Suprapubic skin (tissue), 4 donors: Measurements from ENCODE around the gene MB21D2.

ENCODE experiments used
- POLR2A ChIP-seq, 2 donors: fragments of 450-650 bp; IDR thresholded peaks; one replicate each; pipeline ENCODE4 v1.6.1; 2017; ENCODE audit warnings: antibody characterized with exemption in 2 of 2, mild to moderate bottlenecking in 2 of 2, moderate library complexity in 2 of 2
- POLR2AphosphoS5 ChIP-seq, 3 donors: sonication (generic); formaldehyde crosslinking; IDR thresholded peaks; one replicate each; pipeline ENCODE4 v1.6.1; 2017; ENCODE audit warnings: antibody characterized with exemption in 3 of 3
- TF ChIP-seq, protein P1 (sequence below), 2 donors: fragments of 200-600 bp in 1 of 2; fragments of 450-650 bp in 1 of 2; sonication (generic) in 1 of 2; IDR thresholded peaks; one replicate each; pipeline ENCODE4 v1.5.1; 2016 to 2019; ENCODE audit warnings: antibody characterized with exemption in 2 of 2, mild to moderate bottlenecking in 1 of 2, moderate library complexity in 1 of 2

DNA sequence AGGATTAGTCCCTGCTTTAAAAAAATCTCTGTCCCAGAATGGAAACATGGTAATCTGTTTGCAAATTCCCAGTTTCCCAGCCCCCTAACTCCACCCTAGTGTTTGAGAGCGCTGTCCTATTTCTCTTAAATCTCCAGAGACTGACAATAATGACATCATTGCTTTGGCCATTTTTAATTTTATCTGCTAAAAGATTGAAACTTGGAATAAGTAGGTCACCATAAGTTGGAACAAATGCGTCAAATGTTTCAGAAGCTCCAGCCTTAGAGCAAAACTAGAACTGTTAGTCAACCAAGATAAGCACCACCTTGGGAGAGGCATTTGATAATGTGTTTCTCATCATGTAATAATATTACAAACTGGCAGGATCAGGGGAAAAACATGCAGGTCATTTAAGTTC is 25.7 kb upstream of the MB21D2 start:
- TF ChIP-seq POLR2A (IDR thresholded peaks at IDR 0.05) (no peak), POLR2AphosphoS5 (IDR thresholded peaks at IDR 0.05) (no peak)
- TF ChIP-seq, protein P1, sequence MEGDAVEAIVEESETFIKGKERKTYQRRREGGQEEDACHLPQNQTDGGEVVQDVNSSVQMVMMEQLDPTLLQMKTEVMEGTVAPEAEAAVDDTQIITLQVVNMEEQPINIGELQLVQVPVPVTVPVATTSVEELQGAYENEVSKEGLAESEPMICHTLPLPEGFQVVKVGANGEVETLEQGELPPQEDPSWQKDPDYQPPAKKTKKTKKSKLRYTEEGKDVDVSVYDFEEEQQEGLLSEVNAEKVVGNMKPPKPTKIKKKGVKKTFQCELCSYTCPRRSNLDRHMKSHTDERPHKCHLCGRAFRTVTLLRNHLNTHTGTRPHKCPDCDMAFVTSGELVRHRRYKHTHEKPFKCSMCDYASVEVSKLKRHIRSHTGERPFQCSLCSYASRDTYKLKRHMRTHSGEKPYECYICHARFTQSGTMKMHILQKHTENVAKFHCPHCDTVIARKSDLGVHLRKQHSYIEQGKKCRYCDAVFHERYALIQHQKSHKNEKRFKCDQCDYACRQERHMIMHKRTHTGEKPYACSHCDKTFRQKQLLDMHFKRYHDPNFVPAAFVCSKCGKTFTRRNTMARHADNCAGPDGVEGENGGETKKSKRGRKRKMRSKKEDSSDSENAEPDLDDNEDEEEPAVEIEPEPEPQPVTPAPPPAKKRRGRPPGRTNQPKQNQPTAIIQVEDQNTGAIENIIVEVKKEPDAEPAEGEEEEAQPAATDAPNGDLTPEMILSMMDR (IDR thresholded peaks at IDR 0.05), result no peak
